T-helper 1 cell treated with Interleukin-12 subunit alpha and Interleukin-12 subunit beta and Interleukin-4 antibody, amounts not matched to agents 30 ng/mL and 1 ng/mL, for 36 hours (primary cell): Measurements from ENCODE around the gene TFDP2. TPM values are rescaled to one million over a fixed set of nuclear protein-coding genes. Genes with fewer than 3 reads are reported as not detected.

Source experiments
- total RNA-seq: library from RNA; stranded (reverse); gene quantifications from 2 replicates; pipeline ENCODE4 v1.2.3, GENCODE V29; 2022

TFDP2 gene
- total RNA-seq, 1 donor from 2014 or later = 28.2 TPM

Other genes starting within 250 kb of the TFDP2 start
- gene GK5, start 76.0 kb upstream of the TFDP2 start, total RNA-seq = 16.4 and 17.7 TPM in 2 replicates